Measurements from ENCODE around the gene MRPS25. TPM values are rescaled to one million over a fixed set of nuclear protein-coding genes. Genes with fewer than 3 reads are reported as not detected.

The MRPS25 gene
- total and polyA plus RNA-seq, 9 of the 15 experiments (the other 6 are each of a cell fraction or from before 2014, with no cell fraction given) = 34.3 to 129 (median 78.2) TPM

DNA sequence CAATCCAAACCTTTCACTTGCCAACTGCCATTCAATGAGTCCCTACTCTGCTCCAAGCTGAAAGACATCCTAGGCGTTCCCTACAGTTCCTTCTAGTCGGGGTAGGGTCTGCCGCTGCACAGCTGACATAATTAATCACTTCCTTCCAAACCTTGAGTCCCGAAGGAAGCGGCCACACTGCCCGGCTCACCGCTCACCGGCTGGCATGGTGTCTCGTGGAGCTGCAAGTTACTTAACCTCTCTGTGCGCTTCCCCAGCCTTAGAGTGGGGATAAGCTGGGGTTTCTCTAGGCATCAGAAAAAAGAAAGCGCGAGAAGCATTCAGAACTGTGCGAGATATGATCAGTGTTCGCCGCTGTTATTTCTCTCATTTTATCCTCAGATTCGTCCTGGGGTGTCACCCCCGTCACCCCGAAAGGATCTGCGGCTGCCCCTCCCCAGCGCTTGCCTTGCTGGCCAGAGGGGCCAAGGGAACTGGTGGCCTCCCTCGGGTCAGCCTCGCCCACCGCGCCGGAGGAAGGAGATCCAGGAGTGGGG, 748 bp downstream of the MRPS25 start (continued):
- TF ChIP-seq, protein P1, sequence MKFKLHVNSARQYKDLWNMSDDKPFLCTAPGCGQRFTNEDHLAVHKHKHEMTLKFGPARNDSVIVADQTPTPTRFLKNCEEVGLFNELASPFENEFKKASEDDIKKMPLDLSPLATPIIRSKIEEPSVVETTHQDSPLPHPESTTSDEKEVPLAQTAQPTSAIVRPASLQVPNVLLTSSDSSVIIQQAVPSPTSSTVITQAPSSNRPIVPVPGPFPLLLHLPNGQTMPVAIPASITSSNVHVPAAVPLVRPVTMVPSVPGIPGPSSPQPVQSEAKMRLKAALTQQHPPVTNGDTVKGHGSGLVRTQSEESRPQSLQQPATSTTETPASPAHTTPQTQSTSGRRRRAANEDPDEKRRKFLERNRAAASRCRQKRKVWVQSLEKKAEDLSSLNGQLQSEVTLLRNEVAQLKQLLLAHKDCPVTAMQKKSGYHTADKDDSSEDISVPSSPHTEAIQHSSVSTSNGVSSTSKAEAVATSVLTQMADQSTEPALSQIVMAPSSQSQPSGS (CRISPR knock-in tag; IDR thresholded peaks at IDR 0.05) = no peak
- TF ChIP-seq, protein P2, sequence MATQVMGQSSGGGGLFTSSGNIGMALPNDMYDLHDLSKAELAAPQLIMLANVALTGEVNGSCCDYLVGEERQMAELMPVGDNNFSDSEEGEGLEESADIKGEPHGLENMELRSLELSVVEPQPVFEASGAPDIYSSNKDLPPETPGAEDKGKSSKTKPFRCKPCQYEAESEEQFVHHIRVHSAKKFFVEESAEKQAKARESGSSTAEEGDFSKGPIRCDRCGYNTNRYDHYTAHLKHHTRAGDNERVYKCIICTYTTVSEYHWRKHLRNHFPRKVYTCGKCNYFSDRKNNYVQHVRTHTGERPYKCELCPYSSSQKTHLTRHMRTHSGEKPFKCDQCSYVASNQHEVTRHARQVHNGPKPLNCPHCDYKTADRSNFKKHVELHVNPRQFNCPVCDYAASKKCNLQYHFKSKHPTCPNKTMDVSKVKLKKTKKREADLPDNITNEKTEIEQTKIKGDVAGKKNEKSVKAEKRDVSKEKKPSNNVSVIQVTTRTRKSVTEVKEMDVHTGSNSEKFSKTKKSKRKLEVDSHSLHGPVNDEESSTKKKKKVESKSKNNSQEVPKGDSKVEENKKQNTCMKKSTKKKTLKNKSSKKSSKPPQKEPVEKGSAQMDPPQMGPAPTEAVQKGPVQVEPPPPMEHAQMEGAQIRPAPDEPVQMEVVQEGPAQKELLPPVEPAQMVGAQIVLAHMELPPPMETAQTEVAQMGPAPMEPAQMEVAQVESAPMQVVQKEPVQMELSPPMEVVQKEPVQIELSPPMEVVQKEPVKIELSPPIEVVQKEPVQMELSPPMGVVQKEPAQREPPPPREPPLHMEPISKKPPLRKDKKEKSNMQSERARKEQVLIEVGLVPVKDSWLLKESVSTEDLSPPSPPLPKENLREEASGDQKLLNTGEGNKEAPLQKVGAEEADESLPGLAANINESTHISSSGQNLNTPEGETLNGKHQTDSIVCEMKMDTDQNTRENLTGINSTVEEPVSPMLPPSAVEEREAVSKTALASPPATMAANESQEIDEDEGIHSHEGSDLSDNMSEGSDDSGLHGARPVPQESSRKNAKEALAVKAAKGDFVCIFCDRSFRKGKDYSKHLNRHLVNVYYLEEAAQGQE (IDR thresholded peaks at IDR 0.05; ENCODE audit: borderline replicate concordance) = no peak
- TF ChIP-seq, protein P2 (CRISPR knock-in tag; IDR thresholded peaks at IDR 0.05; ENCODE audit: low read depth) = no peak
- no peak for TF ChIP-seq ZKSCAN1 (IDR thresholded peaks at IDR 0.05; ENCODE audit: low read depth, low read length)
- TF ChIP-seq PTTG1 (tag; IDR thresholded peaks at IDR 0.05; ENCODE audit: low read depth) = no peak
- TF ChIP-seq SMARCA4 (IDR thresholded peaks at IDR 0.05) = no peak
- TF ChIP-seq, protein P3, sequence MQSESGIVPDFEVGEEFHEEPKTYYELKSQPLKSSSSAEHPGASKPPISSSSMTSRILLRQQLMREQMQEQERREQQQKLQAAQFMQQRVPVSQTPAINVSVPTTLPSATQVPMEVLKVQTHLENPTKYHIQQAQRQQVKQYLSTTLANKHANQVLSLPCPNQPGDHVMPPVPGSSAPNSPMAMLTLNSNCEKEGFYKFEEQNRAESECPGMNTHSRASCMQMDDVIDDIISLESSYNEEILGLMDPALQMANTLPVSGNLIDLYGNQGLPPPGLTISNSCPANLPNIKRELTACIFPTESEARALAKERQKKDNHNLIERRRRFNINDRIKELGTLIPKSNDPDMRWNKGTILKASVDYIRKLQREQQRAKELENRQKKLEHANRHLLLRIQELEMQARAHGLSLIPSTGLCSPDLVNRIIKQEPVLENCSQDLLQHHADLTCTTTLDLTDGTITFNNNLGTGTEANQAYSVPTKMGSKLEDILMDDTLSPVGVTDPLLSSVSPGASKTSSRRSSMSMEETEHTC (IDR thresholded peaks at IDR 0.05) = no peak
- TF ChIP-seq HDAC1 (IDR thresholded peaks at IDR 0.05) = no peak
- TF ChIP-seq ZNF77 (CRISPR knock-in tag; IDR thresholded peaks at IDR 0.05) = no peak
- TF ChIP-seq MAFK (IDR thresholded peaks at IDR 0.05; ENCODE audit: low read length) = no peak
- TF ChIP-seq, protein P4, sequence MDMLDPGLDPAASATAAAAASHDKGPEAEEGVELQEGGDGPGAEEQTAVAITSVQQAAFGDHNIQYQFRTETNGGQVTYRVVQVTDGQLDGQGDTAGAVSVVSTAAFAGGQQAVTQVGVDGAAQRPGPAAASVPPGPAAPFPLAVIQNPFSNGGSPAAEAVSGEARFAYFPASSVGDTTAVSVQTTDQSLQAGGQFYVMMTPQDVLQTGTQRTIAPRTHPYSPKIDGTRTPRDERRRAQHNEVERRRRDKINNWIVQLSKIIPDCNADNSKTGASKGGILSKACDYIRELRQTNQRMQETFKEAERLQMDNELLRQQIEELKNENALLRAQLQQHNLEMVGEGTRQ (CRISPR knock-in tag; IDR thresholded peaks at IDR 0.05) = no peak
- TF ChIP-seq, protein P5, sequence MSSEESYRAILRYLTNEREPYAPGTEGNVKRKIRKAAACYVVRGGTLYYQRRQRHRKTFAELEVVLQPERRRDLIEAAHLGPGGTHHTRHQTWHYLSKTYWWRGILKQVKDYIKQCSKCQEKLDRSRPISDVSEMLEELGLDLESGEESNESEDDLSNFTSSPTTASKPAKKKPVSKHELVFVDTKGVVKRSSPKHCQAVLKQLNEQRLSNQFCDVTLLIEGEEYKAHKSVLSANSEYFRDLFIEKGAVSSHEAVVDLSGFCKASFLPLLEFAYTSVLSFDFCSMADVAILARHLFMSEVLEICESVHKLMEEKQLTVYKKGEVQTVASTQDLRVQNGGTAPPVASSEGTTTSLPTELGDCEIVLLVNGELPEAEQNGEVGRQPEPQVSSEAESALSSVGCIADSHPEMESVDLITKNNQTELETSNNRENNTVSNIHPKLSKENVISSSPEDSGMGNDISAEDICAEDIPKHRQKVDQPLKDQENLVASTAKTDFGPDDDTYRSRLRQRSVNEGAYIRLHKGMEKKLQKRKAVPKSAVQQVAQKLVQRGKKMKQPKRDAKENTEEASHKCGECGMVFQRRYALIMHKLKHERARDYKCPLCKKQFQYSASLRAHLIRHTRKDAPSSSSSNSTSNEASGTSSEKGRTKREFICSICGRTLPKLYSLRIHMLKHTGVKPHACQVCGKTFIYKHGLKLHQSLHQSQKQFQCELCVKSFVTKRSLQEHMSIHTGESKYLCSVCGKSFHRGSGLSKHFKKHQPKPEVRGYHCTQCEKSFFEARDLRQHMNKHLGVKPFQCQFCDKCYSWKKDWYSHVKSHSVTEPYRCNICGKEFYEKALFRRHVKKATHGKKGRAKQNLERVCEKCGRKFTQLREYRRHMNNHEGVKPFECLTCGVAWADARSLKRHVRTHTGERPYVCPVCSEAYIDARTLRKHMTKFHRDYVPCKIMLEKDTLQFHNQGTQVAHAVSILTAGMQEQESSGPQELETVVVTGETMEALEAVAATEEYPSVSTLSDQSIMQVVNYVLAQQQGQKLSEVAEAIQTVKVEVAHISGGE (CRISPR knock-in tag; IDR thresholded peaks at IDR 0.05) = no peak

Data from K562 (cell line).